CD4-positive, alpha-beta memory T cell (primary cell): Measurements from ENCODE around the gene SLFN14. TPM values are rescaled to one million over a fixed set of nuclear protein-coding genes. Genes with fewer than 3 reads are reported as not detected.

Source experiments
- polyA plus RNA-seq, 2 donors: library from polyadenylated mRNA; unstranded; fragments of 300-500 nt; fragmentation: Illumina TruSeq; gene quantifications; one replicate each; pipeline ENCODE4 v1.2.3, GENCODE V29; 2021
- total RNA-seq, 2 experiments: library from RNA; stranded (reverse); gene quantifications; one replicate each; pipeline ENCODE4 v1.2.3, GENCODE V29; 2021

SLFN14 gene
- total and polyA plus RNA-seq, 4 experiments from 2014 or later = 0.18 TPM; not detected in 3

Other genes with a start within 250 kb of the SLFN14 start
- gene SLFN11, start 187.2 kb downstream of the SLFN14 start, total RNA-seq = 10 to 100 TPM; 72.4 to 74.2 TPM
- 10 to 100 TPM in 1 of 2 donors, 1 to 10 TPM in 1; 6.6 to 13.6 TPM for gene SLFN11, start 187.2 kb downstream of the SLFN14 start, polyA plus RNA-seq
- 1 to 10 TPM; 6.5 to 8.9 TPM for gene SLFN12, start 128.3 kb downstream of the SLFN14 start, total RNA-seq
- 1 to 10 TPM in 1 of 2 donors, under 1 TPM in 1; 0.75 to 2.0 TPM for gene SLFN12, start 128.3 kb downstream of the SLFN14 start, polyA plus RNA-seq
- gene SLFN13, start 112.1 kb downstream of the SLFN14 start, total RNA-seq = 10 to 100 TPM; 24.6 to 27.3 TPM
- gene SLFN13, start 112.1 kb downstream of the SLFN14 start, polyA plus RNA-seq = 1 to 10 TPM; 5.4 to 5.9 TPM
- gene SLFN12L, start 23.1 kb downstream of the SLFN14 start, total RNA-seq = 10 to 100 TPM; 75.4 to 78.8 TPM
- gene SLFN12L, start 23.1 kb downstream of the SLFN14 start, polyA plus RNA-seq = 10 to 100 TPM; 13.4 to 23.0 TPM
- 1 to 10 TPM; 8.2 to 8.5 TPM for gene PEX12, start 17.8 kb upstream of the SLFN14 start, total RNA-seq
- gene PEX12, start 17.8 kb upstream of the SLFN14 start, polyA plus RNA-seq = 1 to 10 TPM; 1.3 to 2.8 TPM
- gene AP2B1, start 26.5 kb upstream of the SLFN14 start, total RNA-seq = 100 to 1,000 TPM; 160 to 165 TPM
- gene AP2B1, start 26.5 kb upstream of the SLFN14 start, polyA plus RNA-seq = 10 to 100 TPM; 54.1 to 75.4 TPM
- under 1 TPM in 1 of 2 experiments, not detected in 1; 0.15 TPM for gene RASL10B, start 170.8 kb upstream of the SLFN14 start, total RNA-seq
- gene RASL10B, start 170.8 kb upstream of the SLFN14 start, polyA plus RNA-seq = under 1 TPM in 1 of 2 donors, not detected in 1; 0.15 TPM
- under 1 TPM in 1 of 2 experiments, not detected in 1; 0.26 TPM for gene GAS2L2, start 192.4 kb upstream of the SLFN14 start, total RNA-seq
- under 1 TPM in 1 of 2 donors, not detected in 1; 0.13 TPM for gene GAS2L2, start 192.4 kb upstream of the SLFN14 start, polyA plus RNA-seq
- gene C17orf50, start 200.1 kb upstream of the SLFN14 start, total RNA-seq = not detected
- not detected for gene C17orf50, start 200.1 kb upstream of the SLFN14 start, polyA plus RNA-seq
- gene MMP28, start 234.8 kb upstream of the SLFN14 start, total RNA-seq = under 1 TPM; 0.64 to 0.96 TPM
- gene MMP28, start 234.8 kb upstream of the SLFN14 start, polyA plus RNA-seq = under 1 TPM in 1 of 2 donors, not detected in 1; 0.23 TPM
- 100 to 1,000 TPM; 232 to 242 TPM for gene TAF15, start 248.7 kb upstream of the SLFN14 start, total RNA-seq
- gene TAF15, start 248.7 kb upstream of the SLFN14 start, polyA plus RNA-seq = 10 to 100 TPM; 11.2 to 29.7 TPM